HL-60 (cell line): ENCODE measurements around the gene CNBP.

Source experiments
- DNase-seq, 2 experiments: peaks; one replicate each; pipeline ENCODE4 v3.0.0-alpha.2; 2010 to 2020; ENCODE audit warnings: low read depth in 1 of 2, low spot score in 1 of 2
- H3K27ac ChIP-seq: fragments of 250-450 bp; sonication (Bioruptor Pico); replicated peaks from 2 replicates; pipeline ENCODE4 v1.5.1; 2020; ENCODE audit warnings: mild to moderate bottlenecking, moderate library complexity
- H3K27me3 ChIP-seq: fragments of 250-450 bp; sonication (Bioruptor Pico); 2 replicates; pipeline ENCODE4 v1.5.1; 2021; ENCODE audit warnings: mild to moderate bottlenecking, moderate library complexity; ENCODE audit not compliant: insufficient read depth, poor library complexity, severe bottlenecking
- H3K4me3 ChIP-seq: replicated peaks from 2 replicates; pipeline ENCODE4 v1.5.1; 2011; ENCODE audit warnings: mild to moderate bottlenecking, control low read depth, low read length; ENCODE audit not compliant: insufficient read depth
- GABPA ChIP-seq: IDR thresholded peaks from 2 replicates; pipeline ENCODE4 v1.6.1; 2012; ENCODE audit warnings: low read depth
- POLR2AphosphoS5 ChIP-seq: IDR thresholded peaks from 2 replicates; pipeline ENCODE4 v1.6.1; 2012; ENCODE audit warnings: low read depth
- REST ChIP-seq: IDR thresholded peaks from 2 replicates; pipeline ENCODE4 v1.6.1; 2012; ENCODE audit warnings: low read depth; ENCODE audit not compliant: insufficient replicate concordance
- SPI1 ChIP-seq: IDR thresholded peaks from 2 replicates; pipeline ENCODE4 v1.6.1; 2012; ENCODE audit warnings: low read depth, mild to moderate bottlenecking, borderline replicate concordance
- TF ChIP-seq, protein P1 (sequence below): IDR thresholded peaks from one replicate; pipeline ENCODE4 v1.5.1; 2011; ENCODE audit warnings: low read length, control low read depth, inconsistent platforms; ENCODE audit not compliant: insufficient read depth

CNBP gene

DNA sequence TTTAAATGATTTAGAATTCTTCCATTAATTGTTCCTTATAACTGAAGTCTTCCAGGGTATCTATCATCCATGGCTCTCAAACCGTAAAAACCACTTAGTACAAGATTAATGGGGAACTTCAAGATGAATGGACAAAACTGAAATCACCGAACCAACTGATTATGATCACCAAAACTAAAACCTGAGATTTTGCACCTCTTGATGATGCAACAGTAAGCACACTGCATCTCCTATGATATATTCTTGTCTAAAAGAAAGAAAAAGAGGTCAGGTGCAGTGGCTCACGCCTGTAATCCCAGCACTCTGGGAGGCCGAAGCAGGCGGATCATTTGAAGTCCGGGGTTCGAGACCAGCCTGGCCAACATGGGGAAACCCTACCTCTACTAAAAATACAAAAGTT is 19.2 kb downstream of the CNBP start:
- no peak overlapping the region for H3K27ac ChIP-seq
- no peaks in the 10 kb centered on the region for H3K27me3 ChIP-seq
- TF ChIP-seq, protein P1, sequence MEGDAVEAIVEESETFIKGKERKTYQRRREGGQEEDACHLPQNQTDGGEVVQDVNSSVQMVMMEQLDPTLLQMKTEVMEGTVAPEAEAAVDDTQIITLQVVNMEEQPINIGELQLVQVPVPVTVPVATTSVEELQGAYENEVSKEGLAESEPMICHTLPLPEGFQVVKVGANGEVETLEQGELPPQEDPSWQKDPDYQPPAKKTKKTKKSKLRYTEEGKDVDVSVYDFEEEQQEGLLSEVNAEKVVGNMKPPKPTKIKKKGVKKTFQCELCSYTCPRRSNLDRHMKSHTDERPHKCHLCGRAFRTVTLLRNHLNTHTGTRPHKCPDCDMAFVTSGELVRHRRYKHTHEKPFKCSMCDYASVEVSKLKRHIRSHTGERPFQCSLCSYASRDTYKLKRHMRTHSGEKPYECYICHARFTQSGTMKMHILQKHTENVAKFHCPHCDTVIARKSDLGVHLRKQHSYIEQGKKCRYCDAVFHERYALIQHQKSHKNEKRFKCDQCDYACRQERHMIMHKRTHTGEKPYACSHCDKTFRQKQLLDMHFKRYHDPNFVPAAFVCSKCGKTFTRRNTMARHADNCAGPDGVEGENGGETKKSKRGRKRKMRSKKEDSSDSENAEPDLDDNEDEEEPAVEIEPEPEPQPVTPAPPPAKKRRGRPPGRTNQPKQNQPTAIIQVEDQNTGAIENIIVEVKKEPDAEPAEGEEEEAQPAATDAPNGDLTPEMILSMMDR, result no peak
- TF ChIP-seq POLR2AphosphoS5 (no peak), GABPA (no peak), SPI1 (no peak), REST (no peak)
- no peak overlapping the region for H3K4me3 ChIP-seq
- no peak for DNase-seq

DNA sequence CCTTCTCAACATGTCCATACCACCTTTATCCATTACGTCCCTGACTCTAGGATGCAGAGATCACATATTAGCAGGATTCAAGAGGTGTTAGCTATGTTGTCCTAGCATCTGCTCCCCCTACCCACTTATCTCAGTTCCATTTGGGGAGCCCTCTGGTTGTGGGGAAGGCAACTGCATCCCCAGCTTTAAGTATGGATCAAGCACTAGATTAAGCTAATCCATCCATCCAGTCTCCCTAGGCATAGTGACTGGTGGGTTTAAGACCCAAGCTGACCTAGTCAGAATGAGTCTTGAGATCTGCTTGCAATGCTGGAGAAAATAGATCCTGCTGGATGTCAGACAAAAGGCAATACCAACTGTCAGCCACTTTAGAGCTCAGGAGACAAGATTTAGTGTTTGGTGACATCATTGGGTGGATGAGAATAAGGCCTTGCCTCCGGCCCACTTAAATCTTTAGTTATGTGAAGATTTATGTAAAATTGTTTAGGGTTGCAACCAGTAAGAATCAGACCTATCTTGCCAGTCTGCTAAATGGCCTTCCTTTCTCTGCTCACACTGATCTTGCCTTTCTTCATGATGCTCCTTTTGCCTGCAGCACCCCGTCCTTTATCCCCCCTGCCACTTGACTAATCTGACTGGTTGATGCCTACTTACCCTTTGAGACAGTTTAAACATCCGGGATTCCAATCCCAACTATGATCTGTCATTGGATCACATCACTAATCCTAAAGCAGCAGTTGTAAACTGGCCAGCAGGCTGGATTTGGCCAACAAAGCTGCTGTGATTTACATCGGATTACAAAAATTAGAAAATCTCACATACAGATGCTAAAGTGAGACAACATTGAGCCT is 20.7 kb downstream of the CNBP start:
- peak in 1 of 2 experiments; percentile 29 for DNase-seq
- Histone ChIP-seq H3K27ac (peak overlapping the region; percentile 94), H3K27me3 (no peaks in the 10 kb centered on the region), H3K4me3 (no peak overlapping the region)
- TF ChIP-seq, protein P1, result peak; percentile 26
- TF ChIP-seq POLR2AphosphoS5, result 0 out of 2 replicates have a peak, but pooled peaks have one; percentile 10
- TF ChIP-seq SPI1, result no peak
- TF ChIP-seq REST, result no peak
- no peak for TF ChIP-seq GABPA

DNA sequence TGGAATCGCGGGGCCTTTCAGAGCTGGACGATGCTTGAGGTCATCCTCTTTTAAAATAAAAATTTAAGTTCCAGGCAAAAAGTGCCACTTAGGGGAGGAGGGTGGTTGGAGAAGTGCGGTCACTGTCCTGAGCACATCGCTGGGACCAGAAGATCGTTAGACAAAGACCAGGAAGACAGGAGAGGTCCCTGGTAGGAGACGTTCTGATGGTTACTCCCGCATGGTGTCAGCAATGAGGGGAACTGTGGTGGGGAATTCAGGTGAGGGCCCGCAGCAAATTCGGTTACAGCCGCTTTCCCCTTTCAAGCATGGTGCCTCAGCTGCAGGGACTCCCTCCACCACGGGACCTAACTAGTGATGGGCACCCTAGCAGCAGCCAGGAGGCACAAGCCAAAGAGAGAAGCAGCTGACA is 21.8 kb downstream of the CNBP start:
- peak overlapping the region; percentile 94 for H3K27ac ChIP-seq
- H3K27me3 ChIP-seq, result no peaks in the 10 kb centered on the region
- peak overlapping the region; percentile 95 for H3K4me3 ChIP-seq
- TF ChIP-seq GABPA, result no peak
- TF ChIP-seq REST, result no peak
- TF ChIP-seq, protein P1, result no peak
- no peak for TF ChIP-seq SPI1
- no peak for TF ChIP-seq POLR2AphosphoS5
- peak in 1 of 2 experiments; percentile 51 for DNase-seq
